ENCODE results near the gene ATOH8.

ATOH8 gene

DNA sequence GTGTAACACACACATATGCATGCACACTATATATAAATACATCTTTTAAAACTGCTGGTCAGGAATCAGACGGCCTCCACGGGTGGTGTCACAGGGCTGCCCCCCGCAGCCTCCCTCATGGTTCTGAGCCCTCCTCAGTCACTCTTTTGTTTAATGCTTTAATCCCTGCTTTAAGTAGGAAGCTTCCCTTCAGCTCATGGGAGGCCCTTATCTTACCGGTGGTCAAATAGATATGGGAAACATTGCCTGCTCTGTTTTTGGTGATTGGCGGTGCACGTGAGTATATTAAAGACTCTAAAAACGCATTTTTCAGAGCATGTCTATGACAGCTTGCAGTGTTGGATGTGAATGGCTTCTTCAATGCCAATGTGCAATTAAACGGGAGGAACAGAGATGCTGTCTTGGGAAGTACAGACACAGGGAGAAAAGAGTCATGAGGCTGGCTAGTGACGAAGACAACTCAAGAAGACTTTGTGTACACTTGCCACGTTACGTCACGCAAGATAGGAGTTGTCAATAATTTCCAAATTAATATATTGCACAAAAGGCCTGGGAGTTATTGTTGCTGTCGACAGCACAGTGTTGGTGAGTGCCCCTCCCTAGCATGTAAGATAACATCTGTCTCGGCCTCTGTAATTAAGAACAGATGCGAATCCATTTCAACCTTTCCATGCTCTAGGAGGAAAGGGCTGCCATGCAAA, 36.3 kb upstream of the ATOH8 start:
- H3K27ac ChIP-seq = no peak overlapping the region
- DNase-seq (ENCODE audit: low read depth, low spot score) = no peak

DNA sequence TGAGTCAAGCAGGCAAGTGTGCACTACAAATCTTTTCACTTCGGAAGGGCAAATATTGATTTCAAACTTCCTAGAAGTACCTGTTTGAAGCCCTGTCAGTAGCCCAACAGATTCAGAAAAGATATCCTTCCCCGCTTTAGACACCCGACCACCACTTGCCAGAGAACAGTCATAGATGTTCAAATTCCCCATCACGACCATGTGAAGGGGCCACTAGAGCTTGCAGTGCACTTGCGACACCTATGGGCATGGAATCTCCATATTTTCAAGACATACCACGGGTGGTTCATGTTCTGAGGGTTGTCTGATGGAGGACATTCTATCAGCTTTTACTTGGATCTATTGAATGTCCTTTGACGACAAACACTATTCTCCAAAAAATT, 35.8 kb upstream of the ATOH8 start:
- no peak overlapping the region for H3K27ac ChIP-seq
- DNase-seq (ENCODE audit: low read depth, low spot score) = no peak

- no peak overlapping the region for H3K27ac ChIP-seq
- no peak for DNase-seq (ENCODE audit: low read depth, low spot score)
These were observed 34.8 kb upstream of the ATOH8 start for GRCh38 chr2:85718885-85719492.

DNA sequence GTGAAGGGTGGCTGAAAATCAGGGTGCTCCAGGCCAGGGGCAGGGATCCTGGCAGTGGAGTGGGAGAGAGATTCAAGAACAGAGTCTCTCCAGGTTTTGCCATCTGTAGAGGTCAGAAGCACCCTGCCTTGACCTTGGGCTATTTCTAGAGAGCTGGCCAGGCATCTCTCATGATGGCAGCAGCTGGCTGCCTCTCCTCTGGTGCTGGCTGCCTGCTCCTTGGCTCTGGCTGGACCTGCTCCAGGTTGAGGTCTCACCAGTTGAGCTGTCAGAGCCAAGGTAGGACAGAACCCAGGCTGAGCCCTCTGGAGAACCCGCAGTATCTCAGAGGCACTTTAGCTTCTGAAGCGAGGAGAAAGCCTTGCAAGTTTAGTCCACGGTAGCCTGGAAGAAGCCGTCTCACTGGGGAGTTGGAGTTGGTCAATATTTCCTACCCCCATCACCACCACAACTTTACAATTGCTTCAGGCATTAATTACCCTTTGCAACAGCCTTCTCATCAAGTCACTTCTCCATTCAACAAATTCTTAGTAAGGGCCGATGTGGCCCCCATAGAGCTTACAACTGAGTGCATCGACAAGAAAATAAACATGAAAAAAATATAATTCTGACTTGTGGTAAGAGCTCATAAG, 34.1 kb upstream of the ATOH8 start:
- no peak for DNase-seq (ENCODE audit: low read depth, low spot score)
- H3K27ac ChIP-seq = no peak overlapping the region

- H3K27ac ChIP-seq = no peak overlapping the region
- no peak for DNase-seq (ENCODE audit: low read depth, low spot score)
These were observed 33.3 kb upstream of the ATOH8 start for GRCh38 chr2:85720533-85720932.

DNA sequence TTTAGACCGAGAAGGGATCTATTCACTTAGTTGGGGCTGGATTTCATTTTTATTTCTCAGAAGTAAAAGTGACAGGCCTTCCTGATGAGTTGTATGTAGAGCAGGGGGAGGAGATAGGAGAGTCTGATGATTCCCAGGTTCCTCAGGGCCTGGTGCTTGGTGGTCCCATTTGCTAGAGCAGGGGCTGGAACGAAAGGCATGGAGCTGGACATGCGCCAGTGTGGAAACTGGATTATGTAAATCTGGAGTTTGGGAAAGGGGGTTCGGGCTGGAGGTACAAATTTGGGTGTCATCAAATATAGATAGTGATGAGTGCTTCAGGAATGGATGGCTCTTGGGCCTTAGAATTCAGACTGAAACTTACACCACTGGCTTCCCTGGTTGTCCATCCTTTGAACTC, 32.1 kb upstream of the ATOH8 start:
- no peak overlapping the region for H3K27ac ChIP-seq
- no peak for DNase-seq (ENCODE audit: low read depth, low spot score)

DNA sequence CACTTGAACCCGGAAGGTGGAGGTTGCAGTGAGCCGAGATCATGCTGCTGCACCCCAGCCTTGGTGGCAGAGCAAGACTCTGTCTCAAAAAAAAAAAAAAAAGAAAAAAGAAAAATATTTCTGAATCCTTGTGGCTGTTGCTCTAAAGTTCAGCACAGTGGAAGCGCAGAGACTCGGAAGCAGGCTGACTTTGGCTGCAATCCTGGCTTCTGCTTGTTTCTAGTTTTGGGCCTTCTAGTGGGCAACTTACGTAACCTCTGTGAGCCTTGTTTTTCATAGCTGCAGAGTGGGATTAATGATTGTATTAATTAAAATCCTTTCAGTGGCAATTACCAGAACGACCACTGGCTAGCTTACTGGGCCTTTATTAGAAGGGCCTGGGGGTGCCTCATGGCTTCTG, 31.3 kb upstream of the ATOH8 start:
- no peak for DNase-seq (ENCODE audit: low read depth, low spot score)
- H3K27ac ChIP-seq = no peak overlapping the region

DNA sequence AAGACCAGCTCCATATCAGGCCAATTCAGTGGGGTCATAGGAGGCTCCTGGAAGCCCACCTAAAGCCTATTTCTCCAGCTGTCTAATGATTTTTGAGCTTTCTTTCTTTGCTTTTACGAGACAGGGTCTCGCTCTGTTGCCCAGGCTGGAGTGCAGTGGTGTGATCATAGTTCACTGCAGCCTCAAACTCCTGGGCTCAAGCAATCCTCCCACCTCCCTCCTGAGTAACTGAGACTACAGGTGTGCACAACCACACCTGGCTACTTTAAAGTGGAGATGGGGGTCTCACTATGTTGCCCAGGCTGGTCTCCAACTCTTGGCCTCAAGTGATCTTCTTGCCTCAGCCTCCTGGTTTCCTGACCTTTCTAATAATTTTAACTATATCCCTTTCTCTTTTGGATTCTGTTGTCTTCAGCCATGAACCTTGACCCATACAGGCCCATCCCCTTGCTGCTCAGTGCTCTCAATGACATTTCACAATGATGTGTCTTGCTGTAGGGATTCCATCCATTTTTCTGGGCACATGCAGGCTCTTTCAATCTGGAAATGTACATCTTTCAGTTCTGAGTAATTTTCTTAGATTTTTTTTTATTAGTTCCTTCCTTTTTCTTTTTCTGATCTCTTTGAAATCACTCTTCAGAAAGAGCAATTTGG, 30.0 kb upstream of the ATOH8 start:
- DNase-seq (ENCODE audit: low read depth, low spot score) = no peak
- no peak overlapping the region for H3K27ac ChIP-seq

GRCh38 chr2:85724731-85725181, 29.0 kb upstream of the ATOH8 start:
- no peak for DNase-seq (ENCODE audit: low read depth, low spot score)
- H3K27ac ChIP-seq = no peak overlapping the region

GRCh38 chr2:85725451-85725850, 28.3 kb upstream of the ATOH8 start:
- no peak overlapping the region for H3K27ac ChIP-seq
- DNase-seq (ENCODE audit: low read depth, low spot score) = no peak

DNA sequence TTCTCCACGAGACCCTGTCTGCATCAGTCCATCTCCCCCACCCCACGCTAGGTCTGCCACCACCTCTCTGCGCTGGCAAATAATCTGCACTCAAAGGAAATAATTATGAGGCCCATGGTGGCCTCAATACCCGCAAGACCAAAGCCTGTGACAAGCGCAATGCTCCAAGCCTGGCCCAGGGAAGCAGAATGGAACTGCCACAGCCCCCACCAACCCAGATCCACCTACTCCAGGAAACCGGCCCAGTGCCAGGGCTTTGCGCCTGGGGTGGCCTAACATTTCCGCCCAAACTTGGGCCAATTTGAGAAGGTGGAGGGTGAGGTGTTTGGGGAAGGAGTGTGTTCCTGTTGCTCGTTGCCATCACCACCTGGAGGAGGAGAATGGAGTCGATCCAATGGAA, 26.0 kb upstream of the ATOH8 start:
- H3K27ac ChIP-seq = no peak overlapping the region
- no peak for DNase-seq (ENCODE audit: low read depth, low spot score)

- no peak for DNase-seq (ENCODE audit: low read depth, low spot score)
- H3K27ac ChIP-seq = no peak overlapping the region
These were observed 25.4 kb upstream of the ATOH8 start for GRCh38 chr2:85728342-85728741.

GRCh38 chr2:85728883-85729824, 24.6 kb upstream of the ATOH8 start:
- DNase-seq (ENCODE audit: low read depth, low spot score) = no peak
- H3K27ac ChIP-seq = no peak overlapping the region

GRCh38 chr2:85729825-85730510, 23.8 kb upstream of the ATOH8 start:
- H3K27ac ChIP-seq = no peak overlapping the region
- DNase-seq (ENCODE audit: low read depth, low spot score) = no peak

- no peak for DNase-seq (ENCODE audit: low read depth, low spot score)
- H3K27ac ChIP-seq = no peak overlapping the region
These were observed 23.0 kb upstream of the ATOH8 start for GRCh38 chr2:85730686-85731230.

DNA sequence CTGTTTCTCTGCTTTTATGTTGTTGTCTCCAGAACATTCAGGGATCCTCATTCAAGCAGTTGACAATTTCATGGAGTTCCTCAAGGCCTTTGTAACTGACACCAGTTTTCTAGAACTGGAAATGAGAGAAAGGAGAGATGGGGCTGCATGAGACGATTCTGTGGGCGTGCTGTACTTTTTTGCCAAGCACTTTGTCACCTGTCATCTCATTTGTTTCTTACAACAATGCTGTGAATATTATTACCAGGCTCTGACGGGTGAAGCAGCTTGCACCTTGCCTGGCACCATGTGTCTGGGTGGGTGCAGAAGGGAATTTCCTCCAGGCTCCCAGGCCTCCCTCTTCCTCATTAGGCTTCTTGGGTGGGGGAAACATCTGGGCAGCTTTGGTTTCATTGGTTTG, 22.2 kb upstream of the ATOH8 start:
- no peak overlapping the region for H3K27ac ChIP-seq
- no peak for DNase-seq (ENCODE audit: low read depth, low spot score)

DNA sequence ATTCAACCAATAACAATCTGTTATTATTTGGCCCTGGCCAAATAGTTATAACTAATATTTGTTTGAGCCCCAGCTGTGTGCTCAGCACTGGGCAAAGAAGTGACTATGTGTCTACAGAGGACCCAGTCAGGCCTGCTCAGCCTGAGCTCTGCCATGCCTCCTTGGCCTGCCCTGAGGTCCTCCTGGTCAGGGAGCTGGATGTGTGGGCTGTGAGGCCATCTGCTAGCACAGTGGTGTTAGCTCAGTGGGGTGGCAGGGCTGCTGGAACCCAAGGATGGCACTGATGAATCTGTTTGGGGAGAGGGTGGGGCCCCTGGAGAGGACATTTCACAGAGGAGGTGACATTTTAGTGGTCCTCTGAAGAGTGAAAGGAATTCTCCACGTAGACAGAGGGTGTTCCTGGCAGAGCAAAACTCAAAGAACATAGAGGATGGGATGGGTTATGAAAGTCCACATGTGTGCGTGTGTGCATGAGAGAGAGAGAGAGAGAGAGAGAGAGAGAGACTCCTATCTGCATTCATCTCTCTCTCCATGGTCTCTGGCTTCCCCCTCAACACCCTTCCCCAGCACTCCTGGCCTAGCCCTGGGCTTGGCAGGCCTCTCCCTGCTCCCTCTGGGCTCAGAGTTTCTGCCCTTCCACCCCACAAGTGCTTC, 21.2 kb upstream of the ATOH8 start:
- H3K27ac ChIP-seq = no peak overlapping the region
- no peak for DNase-seq (ENCODE audit: low read depth, low spot score)

DNA sequence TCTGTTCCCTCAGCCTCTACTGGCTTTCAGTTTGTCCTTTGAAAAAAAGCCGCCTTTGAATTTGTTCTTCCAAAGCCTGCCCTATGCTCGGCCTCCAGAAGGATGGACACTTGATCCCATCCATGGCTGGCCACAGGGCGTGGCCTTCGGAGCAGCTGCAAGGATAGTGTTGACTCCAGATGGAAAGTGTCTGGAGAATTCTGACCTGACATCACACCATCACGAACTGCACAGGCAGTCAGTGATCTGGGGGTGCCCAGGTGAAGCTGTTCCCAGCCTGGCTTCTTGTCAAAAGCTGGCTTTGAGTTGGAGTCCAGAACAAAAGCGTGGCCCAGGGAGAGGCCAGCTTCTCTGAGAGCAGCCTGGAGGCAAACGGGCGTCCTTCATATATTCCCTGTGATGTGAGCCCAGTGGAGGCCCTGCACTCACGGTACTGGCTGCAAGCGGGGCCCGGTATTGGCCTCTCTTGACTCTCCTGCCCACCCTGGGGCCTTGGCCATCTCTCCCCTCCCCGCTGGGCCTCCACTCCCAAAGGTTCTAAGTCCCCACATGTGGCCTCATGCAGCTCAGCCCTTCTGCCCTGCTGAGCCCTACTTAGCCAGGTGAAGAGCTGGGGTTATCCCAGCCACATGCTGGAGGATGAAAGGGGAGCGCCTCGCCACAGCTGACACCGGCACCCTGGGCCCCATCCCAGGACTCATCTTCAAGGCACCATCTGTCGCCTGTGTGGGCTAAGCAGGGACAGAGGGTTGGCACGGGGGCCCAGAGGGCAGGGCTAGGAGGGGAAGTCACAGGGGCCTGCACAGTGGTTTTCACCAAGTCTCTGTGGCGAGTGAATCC, 20.4 kb upstream of the ATOH8 start:
- DNase-seq (ENCODE audit: low read depth, low spot score) = no peak
- H3K27ac ChIP-seq = no peak overlapping the region

Data from epithelial cell of prostate (primary cell).